ENCODE results near the gene KCNJ14. TPM values are rescaled to one million over a fixed set of nuclear protein-coding genes. Genes with fewer than 3 reads are reported as not detected.
A peak's percentile ranks its signal among the peaks of the same experiment; 100 is the strongest.

Gene KCNJ14
- total RNA-seq, 1 donor from 2014 or later = 0.27 TPM

- peaks cover 48% of the 10 kb centered on the region for H3K27me3 ChIP-seq (ENCODE audit: low read depth)
- no peak overlapping the region for H3K27ac ChIP-seq (replicated peaks)
- H3K4me3 ChIP-seq = peak overlapping the region; percentile 73
- no peak for TF ChIP-seq CTCF (IDR thresholded peaks at IDR 0.05; ENCODE audit: borderline replicate concordance)
- peaks cover 17% of the 10 kb centered on the region for H3K4me1 ChIP-seq
- intact Hi-C loops (cut with micrococcal nuclease) = no loop called here
- H3K9me3 ChIP-seq (replicated peaks) = no peaks in the 10 kb centered on the region
- no peaks in the 10 kb centered on the region for H3K36me3 ChIP-seq
- no peak for DNase-seq
Observed at GRCh38 chr19:48512504-48513288, 57.3 kb downstream of the KCNJ14 start.

GRCh38 chr19:48513289-48514122 lies 58.1 kb downstream of the KCNJ14 start:
- H3K36me3 ChIP-seq = no peaks in the 10 kb centered on the region
- no peak for DNase-seq
- peaks cover 17% of the 10 kb centered on the region for H3K4me1 ChIP-seq
- no peaks in the 10 kb centered on the region for H3K9me3 ChIP-seq (replicated peaks)
- peak overlapping the region; percentile 39 for H3K27ac ChIP-seq (replicated peaks)
- H3K27me3 ChIP-seq (ENCODE audit: low read depth) = peaks cover 55% of the 10 kb centered on the region
- TF ChIP-seq CTCF (IDR thresholded peaks at IDR 0.05; ENCODE audit: borderline replicate concordance) = no peak
- H3K4me3 ChIP-seq = peak overlapping the region; percentile 73
- intact Hi-C loops (cut with micrococcal nuclease) = no loop called here

GRCh38 chr19:48514123-48514458 lies 58.7 kb downstream of the KCNJ14 start:
- H3K27ac ChIP-seq (replicated peaks) = no peak overlapping the region
- peaks cover 59% of the 10 kb centered on the region for H3K27me3 ChIP-seq (ENCODE audit: low read depth)
- H3K4me1 ChIP-seq = peaks cover 17% of the 10 kb centered on the region
- H3K4me3 ChIP-seq = peak overlapping the region; percentile 73
- no peak for TF ChIP-seq CTCF (IDR thresholded peaks at IDR 0.05; ENCODE audit: borderline replicate concordance)
- no peak for DNase-seq
- intact Hi-C loops (cut with micrococcal nuclease) = no loop called here
- H3K36me3 ChIP-seq = no peaks in the 10 kb centered on the region
- H3K9me3 ChIP-seq (replicated peaks) = no peaks in the 10 kb centered on the region

- Histone ChIP-seq H3K9me3 (replicated peaks) (no peaks in the 10 kb centered on the region), H3K27me3 (ENCODE audit: low read depth) (peaks cover 55% of the 10 kb centered on the region), H3K27ac (replicated peaks) (no peak overlapping the region), H3K4me1 (peaks cover 9% of the 10 kb centered on the region), H3K36me3 (no peaks in the 10 kb centered on the region), H3K4me3 (no peak overlapping the region)
- intact Hi-C loops (cut with micrococcal nuclease) = no loop called here
- DNase-seq = no peak
- TF ChIP-seq CTCF (IDR thresholded peaks at IDR 0.05; ENCODE audit: borderline replicate concordance) = no peak
Observed at GRCh38 chr19:48516536-48516935, 61.2 kb downstream of the KCNJ14 start.

Other genes starting within 250 kb of the KCNJ14 start
- gene CARD8, start 199.7 kb upstream of the KCNJ14 start, total RNA-seq = 33.3 TPM
- 0.55 TPM for gene ZNF114, start 185.5 kb upstream of the KCNJ14 start, total RNA-seq
- gene EMP3, start 130.0 kb upstream of the KCNJ14 start, total RNA-seq = 32.1 TPM
- gene TMEM143, start 91.6 kb upstream of the KCNJ14 start, total RNA-seq = 108 TPM
- gene SYNGR4, start 91.2 kb upstream of the KCNJ14 start, total RNA-seq = not detected
- gene KDELR1, start 64.0 kb upstream of the KCNJ14 start, total RNA-seq = 68.4 TPM
- gene GRIN2D, start 61.9 kb upstream of the KCNJ14 start, total RNA-seq = 0.30 TPM
- gene GRWD1, start 9.6 kb upstream of the KCNJ14 start, total RNA-seq = 17.0 TPM
- gene CYTH2, start 13.8 kb downstream of the KCNJ14 start, total RNA-seq = 32.1 TPM
- 1.1 TPM for gene LMTK3, start 56.3 kb downstream of the KCNJ14 start, total RNA-seq
- gene SULT2B1, start 96.6 kb downstream of the KCNJ14 start, total RNA-seq = 0.33 TPM
- not detected for gene SPACA4, start 151.2 kb downstream of the KCNJ14 start, total RNA-seq
- not detected for gene FAM83E, start 159.5 kb downstream of the KCNJ14 start, total RNA-seq
- gene RPL18, start 163.6 kb downstream of the KCNJ14 start, total RNA-seq = 530 TPM
- 8.0 TPM for gene SPHK2, start 163.9 kb downstream of the KCNJ14 start, total RNA-seq
- gene DBP, start 181.8 kb downstream of the KCNJ14 start, total RNA-seq = 7.9 TPM
- gene CA11, start 190.6 kb downstream of the KCNJ14 start, total RNA-seq = 4.5 TPM
- gene NTN5, start 217.4 kb downstream of the KCNJ14 start, total RNA-seq = 0.11 TPM
- gene FUT2, start 240.4 kb downstream of the KCNJ14 start, total RNA-seq = not detected